ENCODE results near the gene REEP6. TPM values are rescaled to one million over a fixed set of nuclear protein-coding genes. Genes with fewer than 3 reads are reported as not detected.
"Not testable (repeated sequence)": the region's sequence is repeated elsewhere in the genome, so short reads cannot be mapped to it uniquely, and the experiment has no call there.

The REEP6 gene
- total RNA-seq, 1 donor from 2014 or later = 0.20 TPM

DNA sequence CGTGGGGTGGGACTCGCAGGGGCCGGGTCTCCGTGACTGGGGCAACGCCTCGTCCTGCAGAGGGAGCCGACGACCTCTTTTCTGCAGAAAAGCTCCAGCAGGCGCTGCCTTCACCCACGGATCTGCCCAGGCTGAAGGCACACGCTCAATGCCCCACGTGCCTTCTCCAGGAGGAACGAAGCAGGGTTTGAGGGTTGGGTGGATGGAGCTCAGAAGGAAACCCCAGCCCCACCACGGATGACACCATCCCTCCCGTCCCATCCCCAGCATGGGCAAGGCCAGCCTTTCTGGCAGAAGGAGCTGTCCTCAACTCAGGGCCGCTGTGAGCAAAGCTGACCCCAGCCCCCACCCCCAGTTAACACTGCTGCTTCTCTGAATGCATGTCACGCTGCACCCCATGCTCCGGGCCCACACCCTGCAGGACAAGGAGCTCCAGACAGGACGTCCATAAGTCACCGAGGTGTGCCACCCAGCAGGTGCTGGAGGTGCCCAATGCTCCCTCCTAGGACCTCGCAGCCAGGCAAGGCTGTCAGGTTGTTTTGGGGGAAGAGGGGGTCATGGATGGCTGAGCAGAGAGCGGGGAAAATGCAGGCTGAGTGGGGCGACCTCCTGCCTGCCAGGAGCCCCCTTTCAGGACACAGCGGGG lies 19.3 kb upstream of the REEP6 start:
- no peak for DNase-seq (ENCODE audit: low read depth in 2 of 2)

DNA sequence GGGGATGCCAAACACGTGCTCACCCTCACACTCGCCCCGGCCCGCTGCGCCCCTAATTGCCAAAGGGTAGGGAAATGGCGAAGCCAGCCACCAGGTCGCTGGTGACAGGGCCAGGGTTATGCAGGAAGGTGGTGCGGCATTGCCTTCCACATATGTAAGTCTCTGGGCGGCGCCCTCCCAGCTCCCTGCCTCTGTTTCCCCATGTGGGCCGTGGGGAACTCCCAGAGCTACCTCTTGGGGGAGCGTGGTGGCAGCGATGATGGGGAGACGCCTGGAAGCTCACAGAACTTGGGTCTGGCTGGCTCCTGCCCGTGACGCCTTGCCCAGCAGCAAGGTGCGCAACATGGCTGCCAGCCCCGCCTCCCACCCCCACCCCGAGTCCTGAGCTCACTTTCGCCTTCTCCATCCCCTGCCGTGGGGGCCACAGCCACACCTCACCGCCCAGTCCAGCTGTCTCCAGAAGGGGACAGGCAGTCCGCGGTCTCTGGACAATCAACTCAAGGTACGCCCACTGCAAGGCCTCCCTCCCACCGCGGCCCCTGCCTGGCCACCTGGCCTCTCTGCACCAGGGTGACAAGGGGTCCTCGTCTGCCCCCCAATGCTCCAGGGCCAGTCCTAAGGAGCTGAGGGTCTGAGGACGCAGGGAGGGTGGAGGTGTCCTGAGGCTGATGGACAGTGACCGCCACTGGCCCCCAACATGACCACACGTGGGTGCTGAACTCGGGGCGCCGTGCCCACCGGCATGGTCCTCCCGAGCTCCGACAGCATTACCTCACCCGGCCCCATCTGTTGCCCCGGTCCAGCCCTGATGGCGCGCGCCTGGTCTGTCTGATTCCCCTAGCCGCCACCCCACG lies 18.5 kb upstream of the REEP6 start:
- DNase-seq (ENCODE audit: low read depth in 2 of 2) = no peak

DNA sequence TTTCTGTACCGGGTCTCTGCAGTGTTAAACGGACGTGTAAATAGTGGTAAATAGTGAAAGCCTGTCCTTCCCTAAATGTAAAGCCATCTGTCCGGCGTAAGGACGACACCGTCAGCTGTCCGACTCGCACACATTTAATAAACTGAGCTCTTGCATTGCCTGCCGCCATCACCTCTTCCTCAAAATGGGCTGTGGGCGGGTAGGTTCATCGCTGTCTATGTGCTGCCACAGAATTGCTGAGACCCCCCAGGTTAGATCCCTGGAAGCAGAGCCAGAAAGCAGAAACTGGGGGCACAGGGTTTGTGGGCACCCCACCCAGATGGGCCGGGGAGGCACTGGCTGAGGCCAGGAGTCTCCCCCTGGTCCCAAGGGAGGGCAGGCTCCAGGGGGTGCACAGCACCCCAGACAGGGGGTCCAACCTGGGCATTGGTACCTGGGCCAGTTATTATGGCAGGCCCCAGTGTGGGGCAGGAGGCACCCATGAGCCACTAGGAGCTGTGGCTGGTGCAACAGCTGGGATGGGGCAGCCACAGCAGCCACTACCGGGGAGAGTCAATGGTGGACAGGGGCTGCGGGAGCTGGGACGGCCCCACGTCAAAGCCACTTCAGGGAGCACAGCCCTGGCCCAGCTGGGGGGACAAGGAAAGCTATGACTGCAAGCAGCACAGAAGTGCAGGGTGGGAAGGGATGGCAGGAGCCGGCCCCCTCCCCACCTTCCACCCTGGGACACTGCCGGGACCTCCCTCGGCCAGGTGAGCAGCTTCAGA lies 17.7 kb upstream of the REEP6 start:
- DNase-seq (ENCODE audit: low read depth in 2 of 2) = no peak

DNA sequence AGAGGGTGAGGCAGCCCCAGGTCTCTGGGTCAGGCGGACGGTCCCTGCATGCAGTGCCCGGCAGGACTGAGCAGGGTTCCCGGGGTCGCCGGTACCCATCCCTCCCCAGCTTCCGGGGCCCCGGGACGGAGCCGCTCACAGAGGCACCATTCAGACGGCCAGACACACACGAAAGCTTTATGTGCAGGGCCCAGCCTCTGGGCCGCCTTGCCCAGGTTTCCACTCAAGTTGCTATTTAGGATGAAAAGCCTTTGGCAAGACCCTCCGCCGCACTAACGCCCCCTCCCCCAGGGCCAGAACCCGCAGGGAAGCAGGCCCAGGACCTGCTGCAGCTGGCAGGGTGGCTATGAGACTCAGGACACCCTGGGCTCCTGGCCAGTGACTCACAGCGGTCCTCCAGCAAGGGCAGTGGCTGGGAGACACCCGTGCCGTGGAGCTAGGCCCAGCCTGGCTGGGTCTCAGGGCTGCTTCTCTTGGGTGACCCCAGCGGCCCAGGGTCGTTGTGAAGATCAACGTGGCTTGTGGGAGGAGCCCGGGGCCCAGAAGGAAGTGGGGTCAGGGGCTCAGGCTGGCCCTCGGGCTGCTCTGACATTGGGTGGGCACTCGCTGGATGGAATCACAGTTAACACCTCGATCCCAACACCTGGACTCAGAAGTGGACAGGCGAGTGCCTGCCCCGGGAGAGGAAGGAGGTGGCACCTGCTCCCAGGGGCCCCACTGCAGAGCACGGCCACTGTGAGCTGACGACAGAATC lies 16.8 kb upstream of the REEP6 start:
- no peak for DNase-seq (ENCODE audit: low read depth in 2 of 2)

DNA sequence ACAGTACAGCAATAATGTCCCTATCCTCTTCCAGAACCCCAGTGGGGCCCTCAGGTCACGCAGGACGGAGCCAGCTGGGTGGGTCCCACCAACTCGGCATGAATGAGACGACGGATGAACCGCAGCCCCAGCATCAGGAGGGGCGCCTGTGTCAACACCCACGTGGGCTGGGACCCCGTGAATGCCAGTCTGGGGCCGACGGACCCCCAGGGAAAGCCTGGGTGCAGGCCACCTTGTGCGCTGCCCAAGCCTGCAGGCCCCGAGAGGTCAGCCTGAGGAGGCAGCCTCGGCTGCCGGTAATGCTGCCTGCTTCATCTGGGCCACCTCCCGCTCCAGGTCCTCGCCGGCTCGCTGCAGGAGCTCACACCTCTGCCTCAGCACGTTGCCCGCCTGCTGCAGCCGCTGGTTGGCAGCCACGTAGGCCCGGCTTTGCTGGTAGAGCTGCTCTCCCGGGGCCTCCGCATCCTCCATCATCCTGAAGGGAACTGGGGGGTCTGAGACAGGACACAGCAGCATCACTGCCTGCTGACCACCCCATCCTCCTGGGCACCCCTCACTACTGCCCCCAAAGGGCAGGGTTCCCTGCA lies 16.1 kb upstream of the REEP6 start:
- no peak for DNase-seq (ENCODE audit: low read depth in 2 of 2)

DNA sequence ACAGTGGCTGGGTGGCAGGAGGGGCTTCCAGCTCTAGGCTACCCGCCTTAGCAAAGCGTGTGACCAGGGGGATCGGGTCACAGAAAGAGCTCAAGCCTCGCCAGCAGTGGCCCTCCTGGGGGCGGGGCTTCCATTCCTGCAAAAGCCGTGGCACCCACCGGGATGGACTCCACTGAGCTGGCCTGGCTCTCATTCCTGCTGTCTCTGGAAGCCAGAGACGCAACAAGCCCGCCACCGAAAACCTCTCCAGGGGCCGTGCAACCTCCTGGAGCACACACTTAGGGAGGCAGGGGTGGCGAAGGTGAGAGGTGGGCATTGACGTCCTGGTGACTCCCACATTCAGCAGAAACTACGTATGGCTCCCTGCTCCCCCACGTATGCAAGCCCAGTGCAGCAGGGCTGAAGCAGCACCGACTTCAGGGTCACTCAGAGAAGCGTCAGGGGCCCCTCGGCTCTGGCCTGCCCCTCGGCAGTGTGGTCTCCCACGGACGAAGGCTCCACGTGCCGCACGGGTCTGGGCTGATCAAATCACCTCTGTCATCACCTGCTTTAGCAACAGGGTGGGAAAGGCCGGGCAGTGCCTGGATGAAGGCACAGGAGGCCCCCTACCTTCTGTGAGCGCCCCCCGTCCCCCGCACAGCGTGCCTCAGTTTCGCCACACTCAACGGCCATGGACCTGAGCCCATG lies 15.1 kb upstream of the REEP6 start:
- no peak for DNase-seq (ENCODE audit: low read depth in 2 of 2)

DNA sequence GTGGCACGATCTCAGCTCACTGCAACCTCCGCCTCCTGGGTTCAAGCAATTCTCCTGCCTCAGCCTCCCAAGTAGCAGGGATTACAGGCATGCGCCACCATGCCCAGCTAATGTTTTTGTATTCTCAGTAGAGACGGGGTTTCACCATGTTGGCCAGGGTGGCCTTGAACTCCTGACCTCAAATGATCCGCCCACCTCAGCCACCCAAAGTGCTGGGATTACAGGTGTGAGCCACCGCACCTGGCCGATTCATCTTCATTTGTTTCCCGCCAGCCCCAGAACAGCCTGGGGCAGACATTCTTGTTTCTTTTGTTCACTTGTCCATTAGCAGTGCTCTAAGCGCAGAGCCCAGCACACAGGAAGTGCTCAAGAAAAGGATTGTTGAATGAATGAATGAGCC lies 13.9 kb upstream of the REEP6 start:
- DNase-seq (ENCODE audit: low read depth in 2 of 2) = not testable (repeated sequence)

DNA sequence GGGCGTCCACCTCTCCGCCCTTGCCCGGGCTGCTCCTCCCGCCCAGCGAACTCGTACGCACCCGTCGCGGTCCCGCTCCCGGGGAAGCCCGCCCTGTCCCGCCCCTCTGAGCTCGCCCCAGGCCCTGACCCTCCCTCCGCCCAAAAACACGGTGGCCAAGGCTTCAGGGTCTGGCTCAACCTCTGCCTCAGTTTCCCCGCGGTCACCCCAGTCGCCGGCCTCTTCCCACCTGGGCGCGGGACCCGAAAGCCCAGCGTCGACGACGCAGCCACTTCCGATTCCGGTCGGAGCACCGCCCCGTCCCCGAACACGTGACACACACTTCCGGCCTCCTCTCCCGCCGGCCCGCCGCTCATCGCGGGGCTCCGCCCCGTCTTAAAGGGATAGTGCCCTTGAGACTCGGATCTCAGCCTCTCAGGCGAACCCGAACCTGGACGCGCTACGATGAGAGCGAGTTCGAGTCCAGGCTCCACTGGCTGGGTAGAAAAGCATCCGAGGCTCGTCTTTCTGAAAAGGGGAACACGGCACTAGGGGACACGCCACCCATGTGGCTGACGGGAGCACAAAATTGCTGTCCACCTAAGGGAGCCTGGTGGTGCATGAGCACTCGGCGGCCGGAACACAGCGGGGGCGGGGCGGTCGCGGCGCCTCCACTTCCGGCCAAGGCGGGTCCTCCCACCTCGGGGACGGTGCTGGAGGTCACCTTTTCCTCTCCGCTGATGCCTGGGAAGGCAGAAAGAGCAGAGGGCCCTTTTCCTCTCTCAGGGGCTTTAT lies 11.9 kb upstream of the REEP6 start, which contains the start of gene C19orf25:
TSS of gene C19orf25 (minus strand) at position 282 of the 774 bp plus-strand sequence. CDS start 312 bp downstream, outside the sequence.
- peak; percentile 94 to 95 for DNase-seq (ENCODE audit: low read depth in 2 of 2)

DNA sequence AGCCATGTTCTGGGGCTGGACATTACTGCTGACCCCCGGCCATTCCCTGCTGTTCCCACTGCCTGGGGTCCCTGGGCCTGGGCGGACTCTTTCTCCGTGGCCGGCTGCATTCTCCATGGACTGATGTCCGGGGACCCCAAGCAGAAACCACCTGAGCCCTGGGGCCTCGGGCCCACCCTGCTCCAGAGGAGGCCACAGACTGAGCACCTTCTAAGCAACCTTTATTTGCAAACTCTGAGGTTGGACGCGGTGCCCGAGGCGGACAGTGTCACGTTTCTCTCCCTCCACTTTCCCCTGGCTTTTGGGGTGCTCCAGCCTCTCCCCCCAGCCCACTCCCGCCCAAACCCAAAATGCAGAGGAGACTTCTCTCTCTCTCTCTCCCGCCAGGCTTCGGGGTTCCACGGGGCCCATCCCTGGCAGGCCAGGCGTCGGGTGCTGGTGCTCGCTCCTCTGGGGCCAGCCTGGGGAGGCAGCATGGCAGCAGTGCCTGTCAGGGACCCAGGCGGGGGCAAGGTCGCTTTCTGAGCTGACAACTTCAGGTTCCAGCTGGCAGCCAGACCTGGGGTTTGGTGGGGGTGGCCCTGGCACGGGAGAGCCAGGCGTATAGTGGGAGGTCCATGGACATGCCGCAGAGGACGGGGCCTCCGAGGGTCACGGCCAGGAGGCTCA lies 9.6 kb upstream of the REEP6 start:
- DNase-seq (ENCODE audit: low read depth in 2 of 2) = no peak

DNA sequence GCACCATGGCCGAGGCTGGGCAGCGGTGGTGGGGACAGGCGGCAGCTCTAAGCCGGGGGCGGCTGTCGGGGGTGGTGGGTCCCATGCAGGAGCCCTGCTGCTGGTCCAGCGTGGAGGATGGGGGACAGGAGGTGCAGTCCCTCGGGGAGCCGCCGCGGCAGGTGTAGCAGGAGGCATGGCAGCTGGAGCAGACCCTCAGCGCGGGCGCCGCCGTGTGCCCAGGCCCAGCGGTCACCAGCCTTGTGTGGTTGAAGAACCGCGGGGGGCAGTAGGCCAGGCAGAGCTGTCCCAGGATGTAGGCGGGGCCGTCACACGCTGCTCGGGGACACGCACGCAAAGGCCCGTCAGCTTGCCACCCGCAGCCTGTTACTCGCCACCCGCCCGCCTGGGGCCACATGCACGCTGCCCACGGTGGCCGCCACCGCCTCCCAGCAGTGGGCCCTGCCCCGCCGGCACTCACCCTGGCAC lies 9.1 kb upstream of the REEP6 start:
- no peak for DNase-seq (ENCODE audit: low read depth in 2 of 2)

DNA sequence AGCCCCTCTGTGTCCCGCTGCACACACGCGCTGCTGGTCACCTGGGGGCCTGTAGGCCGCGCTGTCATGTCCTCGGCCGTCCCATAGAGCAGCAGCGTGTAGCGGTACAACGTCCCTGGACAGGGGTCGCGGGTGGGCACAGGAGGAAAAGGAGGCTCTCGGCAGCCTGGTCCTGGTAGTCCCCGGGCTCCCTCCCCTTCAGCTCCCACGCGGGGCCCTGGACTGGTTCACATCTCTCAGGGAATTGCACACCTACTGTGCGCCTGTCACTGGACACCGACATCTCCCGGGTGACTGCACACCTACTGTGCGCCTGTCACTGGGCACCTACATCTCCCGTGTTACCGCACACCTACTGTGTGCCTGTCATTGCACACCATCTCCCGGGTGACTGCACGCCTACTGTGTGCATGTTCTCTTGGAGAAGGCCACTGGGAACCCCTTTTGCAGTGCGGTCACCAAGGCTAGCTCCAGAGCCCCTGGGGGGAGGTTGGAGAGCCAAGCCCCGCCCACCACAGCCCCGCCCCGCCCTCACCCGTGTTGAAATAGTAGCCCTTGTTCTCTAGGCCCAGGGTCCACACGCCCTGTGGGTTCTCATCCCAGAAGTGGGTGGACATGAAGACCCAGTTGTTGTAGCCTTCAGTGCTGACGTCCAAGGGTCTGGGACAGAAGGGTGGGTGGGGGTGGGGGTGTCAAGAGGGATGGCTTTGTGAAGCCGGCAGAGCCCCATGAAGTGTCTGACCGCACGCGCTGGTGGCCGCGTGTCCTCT lies 8.4 kb upstream of the REEP6 start:
- DNase-seq (ENCODE audit: low read depth in 2 of 2) = no peak

DNA sequence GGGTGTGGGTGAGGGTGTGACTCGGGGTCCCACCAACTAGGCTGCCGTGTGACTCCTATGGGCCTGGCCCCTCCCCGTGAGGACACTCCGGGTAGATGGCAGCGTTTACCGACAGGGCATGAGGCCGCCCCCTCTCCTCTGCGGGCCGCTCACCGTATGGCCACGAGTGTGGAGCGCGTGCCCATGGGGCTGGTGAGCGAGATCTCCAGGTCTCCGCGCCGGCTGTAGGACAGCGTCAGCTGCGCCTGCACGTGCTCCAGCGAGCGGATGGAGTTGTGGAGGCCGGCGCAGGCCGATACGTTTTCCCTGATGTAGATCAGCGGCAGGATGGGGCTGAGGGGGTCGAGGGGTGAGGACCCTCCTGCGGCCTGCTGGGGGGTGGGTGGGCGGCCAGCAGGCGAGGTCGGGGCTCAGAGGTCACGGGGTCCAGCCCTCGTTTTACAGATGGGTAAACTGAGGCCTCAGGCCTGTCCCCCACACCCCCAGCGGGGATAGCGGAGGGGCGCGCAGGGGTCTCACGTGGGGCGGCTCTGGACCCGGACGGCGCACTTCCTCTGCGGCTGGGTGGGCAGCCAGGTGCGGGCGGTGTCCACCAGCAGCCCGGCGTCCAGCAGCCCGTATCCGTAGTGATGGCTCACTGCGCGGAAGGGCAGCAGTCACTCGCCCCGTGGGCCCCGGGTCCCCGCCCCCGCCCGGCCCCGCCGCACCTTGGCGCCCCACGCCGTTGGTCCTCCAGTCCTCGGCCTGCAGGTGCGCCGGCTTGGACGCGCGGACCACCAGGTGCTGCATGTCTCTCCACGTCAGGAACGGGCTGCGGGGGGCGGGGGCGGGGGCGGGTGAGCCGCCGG lies 7.6 kb upstream of the REEP6 start:
- no peak for DNase-seq (ENCODE audit: low read depth in 2 of 2)

DNA sequence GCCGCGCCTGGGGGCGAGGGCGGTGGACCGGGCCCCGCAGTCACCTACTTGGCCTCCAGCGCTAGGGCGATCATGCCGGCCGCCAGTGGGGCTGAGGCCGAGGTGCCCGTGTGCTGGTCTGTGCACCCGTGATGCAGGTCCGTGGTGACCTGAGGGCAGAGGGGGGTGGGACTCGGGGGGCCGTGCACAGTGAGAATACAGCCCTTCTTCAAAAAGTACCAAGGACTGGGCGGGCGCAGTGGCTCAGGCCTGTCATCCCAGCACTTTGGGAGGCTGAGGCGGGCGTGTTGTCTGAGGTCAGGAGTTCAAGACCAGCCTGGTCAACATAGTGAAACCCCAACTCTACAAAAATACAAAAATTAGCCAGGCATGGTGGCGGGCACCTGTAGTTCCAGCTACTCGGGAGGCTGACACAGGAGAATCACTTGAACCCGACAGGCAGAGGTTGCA lies 7.0 kb upstream of the REEP6 start:
- no peak for DNase-seq (ENCODE audit: low read depth in 2 of 2)

DNA sequence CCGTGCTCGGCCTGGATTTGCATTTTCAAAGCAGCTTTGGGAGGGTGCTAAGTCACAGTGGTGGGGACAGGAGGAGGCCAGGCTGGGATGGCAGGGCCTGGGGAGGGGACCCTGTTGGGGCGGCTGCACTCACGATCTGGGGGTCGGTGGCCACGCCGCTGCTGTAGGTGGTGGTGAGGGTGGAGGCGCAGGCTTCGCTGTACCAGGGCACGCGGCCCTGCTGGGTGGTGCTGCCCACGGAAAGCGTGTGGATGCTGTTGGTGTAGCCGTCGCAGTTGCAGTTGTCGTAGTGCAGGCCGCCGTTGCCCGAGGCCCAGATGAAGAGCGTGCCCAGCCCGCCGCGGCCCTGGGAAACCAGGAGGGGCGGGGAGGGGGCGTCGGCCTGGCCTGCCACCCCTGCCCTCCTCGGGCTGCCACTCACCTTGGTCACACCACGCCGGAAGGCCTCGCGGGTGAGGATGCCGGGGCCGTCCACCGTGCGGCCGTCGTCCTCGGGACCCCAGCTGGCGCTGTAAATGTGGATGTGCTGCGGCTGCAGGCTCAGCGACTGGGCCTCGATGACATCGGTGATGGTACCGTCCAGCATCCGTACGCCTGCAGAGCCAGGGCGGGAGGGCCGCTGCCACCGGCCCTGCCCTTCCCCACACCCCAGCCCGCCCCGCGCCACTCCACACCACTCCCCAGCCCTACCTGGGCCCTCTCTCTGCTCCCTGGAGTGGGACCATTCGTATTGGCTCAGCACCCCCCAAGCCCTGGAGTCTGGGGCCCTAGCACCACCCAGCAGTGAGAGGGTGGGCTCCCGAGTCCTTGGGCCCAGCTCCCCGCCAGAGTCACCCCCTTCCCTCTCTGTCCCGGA lies 4.0 kb upstream of the REEP6 start:
- no peak for DNase-seq (ENCODE audit: low read depth in 2 of 2)

DNA sequence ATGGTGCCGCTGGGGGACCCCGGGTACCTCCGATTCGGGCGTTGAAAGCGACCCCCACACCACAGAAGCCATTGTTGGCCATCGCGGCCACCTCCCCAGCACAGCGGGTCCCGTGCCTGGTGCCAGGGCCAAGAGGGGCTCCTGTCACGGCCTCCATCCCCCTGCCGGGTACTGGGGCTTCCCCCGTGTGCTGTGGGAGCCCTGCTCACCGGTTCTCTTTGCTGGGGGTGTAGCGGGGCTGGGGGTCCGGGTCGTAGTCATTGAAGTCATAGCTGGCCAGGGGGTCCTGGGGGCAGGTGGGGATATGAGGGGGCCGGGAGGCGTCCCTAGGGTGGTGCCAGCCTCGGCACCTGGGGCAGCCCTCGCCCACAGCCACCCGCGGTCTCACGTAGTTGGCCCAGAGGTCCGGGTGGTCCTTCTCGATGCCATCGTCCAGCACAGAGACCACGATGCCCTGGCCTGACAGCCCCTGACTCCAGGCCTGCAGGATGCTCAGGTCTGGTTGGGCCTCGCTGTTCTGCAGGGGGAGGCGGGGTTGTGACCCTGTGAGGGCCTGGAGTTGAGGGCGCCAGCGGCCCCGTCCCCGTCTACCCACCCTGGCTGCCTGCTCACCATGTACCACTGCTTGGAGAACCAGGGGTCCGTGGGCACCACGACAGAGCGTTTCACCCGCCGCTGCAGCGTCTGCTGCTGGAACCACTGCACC lies 3.3 kb upstream of the REEP6 start:
- DNase-seq (ENCODE audit: low read depth in 2 of 2) = no peak

DNA sequence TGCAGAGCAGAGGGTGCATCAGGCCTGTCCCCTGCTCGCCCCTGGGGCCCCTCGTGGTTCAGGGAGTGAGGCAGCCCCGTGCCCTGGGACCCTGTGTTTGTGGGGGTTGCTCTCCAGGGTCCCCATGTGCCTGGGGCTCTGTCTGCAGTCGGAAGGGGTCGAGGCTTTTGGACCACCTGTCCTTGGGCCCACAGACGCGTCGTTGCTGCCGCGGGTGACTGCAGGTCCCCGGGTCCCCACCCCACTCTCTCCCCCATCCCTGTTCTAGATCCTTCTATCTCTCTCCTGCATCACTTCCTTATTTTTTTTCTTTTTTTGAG lies 2.7 kb upstream of the REEP6 start:
- no peak for DNase-seq (ENCODE audit: low read depth in 2 of 2)

All from lung microvascular endothelial cell (primary cell).